ENCODE data around the gene CYP4F22.
"Not testable (repeated sequence)": the region's sequence is repeated elsewhere in the genome, so short reads cannot be mapped to it uniquely, and the experiment has no call there.

CYP4F22 gene

DNA sequence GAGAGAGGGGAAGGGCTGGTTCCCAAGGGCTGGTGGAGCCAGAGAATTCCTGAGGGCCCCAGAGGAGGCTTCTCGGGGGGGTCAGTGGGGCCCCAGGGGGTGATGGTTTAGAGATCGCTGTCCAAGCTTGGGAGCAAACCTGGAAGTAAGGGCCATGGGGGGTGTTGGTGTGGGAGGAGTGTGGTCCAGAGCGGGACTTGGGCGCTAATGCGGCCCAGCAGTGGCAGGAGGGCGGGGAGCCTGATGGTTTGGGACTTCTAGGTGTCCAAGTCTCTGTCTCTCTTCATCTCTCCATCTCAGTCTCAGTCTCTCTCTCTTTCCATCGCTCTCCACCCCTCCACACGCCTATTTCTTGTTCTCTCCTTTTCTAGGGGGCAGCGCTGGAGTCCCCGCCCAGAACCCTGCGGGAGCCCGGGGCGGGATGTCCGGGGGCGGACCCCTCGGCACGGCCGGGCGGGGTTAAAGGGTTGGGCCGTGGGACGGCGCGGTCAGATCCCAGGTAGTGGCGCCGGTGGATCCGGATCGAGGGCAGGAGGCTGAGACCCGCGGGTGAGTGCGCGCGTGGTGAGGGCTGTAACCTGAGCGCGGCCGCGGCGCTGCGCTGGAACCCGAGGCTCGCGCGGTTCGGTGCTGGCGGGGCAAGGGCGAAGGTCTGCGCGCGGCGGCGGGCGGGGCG lies at the start of gene CYP4F22:
CYP4F22 (plus strand) TSS at position 491 of the 676 bp plus-strand sequence. CDS start 16,812 bp downstream, outside the sequence.
- Mint-ChIP-seq H3K36me3 (ENCODE audit: low read depth) (no peaks in the 10 kb centered on the region), H3K27ac (no peak within 1 kb of the TSS), H3K4me1 (ENCODE audit: low read depth) (peaks cover 13% of the 10 kb centered on the region), H3K9me3 (no peaks in the 10 kb centered on the region), H3K4me3 (peak within 1 kb of the TSS; percentile 82), H3K27me3 (ENCODE audit: low read depth) (peaks cover 38% of the 10 kb centered on the region)
- no peak for DNase-seq (ENCODE audit: low spot score)

DNA sequence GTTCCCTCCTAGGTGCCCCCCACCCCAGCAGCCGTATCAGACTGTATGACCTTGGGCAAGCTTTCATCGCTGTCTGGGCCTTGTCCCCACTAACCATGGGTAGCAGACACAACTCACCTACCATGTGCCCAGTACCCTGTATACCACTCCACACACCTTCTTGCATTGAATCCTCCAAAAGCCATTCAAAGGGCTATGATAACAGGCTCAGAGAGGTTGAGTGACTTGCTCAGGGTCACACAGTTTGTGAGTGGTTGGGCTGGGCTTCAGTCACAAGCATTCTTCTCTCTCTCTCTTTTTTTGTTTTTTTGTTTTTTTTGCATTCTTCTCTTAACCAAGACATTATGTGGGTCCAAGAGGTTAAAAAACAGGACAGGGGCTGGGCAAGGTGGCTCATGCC lies 46.6 kb upstream of the CYP4F22 start:
- Mint-ChIP-seq H3K4me3 (peak overlapping the region; percentile 92), H3K27me3 (ENCODE audit: low read depth) (no peaks in the 10 kb centered on the region), H3K27ac (peak overlapping the region; percentile 55), H3K9me3 (no peaks in the 10 kb centered on the region), H3K4me1 (ENCODE audit: low read depth) (peaks cover 35% of the 10 kb centered on the region), H3K36me3 (ENCODE audit: low read depth) (peaks cover 47% of the 10 kb centered on the region)
- no peak for DNase-seq (ENCODE audit: low spot score)

DNA sequence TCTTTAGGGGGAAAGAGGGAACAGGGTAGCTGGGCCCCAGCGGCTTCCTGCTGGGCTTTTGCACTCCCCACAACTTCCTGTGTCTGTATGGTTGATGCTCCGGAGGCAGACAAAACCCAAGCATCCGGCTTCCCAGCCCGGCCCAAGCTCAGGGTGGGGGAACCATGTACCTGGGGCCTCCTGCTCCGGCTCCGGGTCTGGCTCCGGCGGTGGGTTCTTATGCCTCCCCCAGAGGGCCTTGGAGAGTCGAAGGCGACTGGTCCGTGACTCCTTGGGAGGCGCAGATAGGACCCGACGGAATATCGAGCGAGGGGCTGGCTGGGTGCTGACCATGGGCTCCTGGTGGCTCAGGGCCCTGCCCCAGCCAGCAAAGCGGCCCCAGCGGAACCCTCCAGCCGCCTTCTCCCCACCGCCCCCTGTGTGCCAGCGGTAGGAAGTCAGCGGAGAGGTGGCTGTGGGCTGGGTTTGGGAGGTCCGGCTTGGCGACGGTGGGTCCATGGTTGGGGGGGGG lies 44.4 kb upstream of the CYP4F22 start:
- Mint-ChIP-seq H3K27ac (peak overlapping the region; percentile 88), H3K36me3 (ENCODE audit: low read depth) (peaks cover 45% of the 10 kb centered on the region), H3K27me3 (ENCODE audit: low read depth) (peaks cover 4% of the 10 kb centered on the region), H3K9me3 (no peaks in the 10 kb centered on the region), H3K4me1 (ENCODE audit: low read depth) (peaks cover 54% of the 10 kb centered on the region), H3K4me3 (peak overlapping the region; percentile 92)
- peak; percentile 66 for DNase-seq (ENCODE audit: low spot score)

DNA sequence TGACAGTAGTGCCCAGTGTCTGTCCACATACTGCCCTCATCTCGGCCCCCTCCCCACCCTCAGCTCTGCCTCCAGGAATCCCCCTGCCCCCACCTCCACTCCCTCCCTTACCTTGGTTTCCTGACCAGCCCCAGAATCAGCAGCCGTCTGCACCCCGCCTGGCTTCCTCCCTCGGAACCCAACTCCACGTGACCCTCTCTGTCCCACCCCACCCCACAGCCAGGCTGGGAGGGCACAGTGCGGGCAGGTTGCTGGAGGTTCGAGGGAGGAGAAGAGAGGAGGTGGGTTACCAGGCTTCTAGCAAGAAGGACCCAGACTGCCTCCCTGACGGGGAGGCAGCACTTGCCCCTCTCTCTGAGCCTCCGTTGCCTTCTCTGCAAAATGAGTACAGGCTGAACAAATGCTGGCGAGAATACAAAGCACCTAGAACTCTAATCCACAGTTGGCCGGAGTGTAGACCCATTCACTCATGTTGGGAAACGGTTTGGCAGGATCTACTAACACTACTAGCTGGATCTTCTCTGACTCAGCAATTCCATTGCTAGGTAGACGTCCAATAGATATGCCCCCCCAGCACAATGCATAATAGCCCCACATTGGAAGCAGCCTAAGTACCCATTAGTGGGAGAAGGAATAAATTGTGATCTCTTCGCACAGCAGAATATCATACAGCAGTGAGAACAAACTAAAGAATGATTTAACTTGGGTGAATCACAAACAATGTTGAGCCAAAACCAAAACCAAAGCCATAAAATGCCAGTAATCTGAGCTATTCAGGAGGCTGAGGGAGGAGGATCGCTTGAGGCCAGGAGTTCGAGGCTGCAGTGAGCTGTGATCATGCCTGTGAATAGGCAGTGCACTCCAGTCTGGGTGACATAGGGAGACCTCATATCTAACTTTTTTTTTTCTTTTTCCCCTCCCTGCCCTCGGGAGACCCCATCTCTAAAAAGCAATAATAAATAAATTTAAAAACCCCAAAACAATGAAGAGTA lies 43.6 kb upstream of the CYP4F22 start, which contains the start of gene RASAL3:
RASAL3 (minus strand) TSS at position 151 of the 992 bp plus-strand sequence. CDS start 186 bp downstream, outside the sequence.
- Mint-ChIP-seq H3K27ac (peak within 1 kb of the TSS; percentile 88), H3K4me3 (peak within 1 kb of the TSS; percentile 92), H3K27me3 (ENCODE audit: low read depth) (peaks cover 9% of the 10 kb centered on the region), H3K36me3 (ENCODE audit: low read depth) (peaks cover 42% of the 10 kb centered on the region), H3K9me3 (no peaks in the 10 kb centered on the region), H3K4me1 (ENCODE audit: low read depth) (peaks cover 58% of the 10 kb centered on the region)
- DNase-seq (ENCODE audit: low spot score): peak; percentile 50

DNA sequence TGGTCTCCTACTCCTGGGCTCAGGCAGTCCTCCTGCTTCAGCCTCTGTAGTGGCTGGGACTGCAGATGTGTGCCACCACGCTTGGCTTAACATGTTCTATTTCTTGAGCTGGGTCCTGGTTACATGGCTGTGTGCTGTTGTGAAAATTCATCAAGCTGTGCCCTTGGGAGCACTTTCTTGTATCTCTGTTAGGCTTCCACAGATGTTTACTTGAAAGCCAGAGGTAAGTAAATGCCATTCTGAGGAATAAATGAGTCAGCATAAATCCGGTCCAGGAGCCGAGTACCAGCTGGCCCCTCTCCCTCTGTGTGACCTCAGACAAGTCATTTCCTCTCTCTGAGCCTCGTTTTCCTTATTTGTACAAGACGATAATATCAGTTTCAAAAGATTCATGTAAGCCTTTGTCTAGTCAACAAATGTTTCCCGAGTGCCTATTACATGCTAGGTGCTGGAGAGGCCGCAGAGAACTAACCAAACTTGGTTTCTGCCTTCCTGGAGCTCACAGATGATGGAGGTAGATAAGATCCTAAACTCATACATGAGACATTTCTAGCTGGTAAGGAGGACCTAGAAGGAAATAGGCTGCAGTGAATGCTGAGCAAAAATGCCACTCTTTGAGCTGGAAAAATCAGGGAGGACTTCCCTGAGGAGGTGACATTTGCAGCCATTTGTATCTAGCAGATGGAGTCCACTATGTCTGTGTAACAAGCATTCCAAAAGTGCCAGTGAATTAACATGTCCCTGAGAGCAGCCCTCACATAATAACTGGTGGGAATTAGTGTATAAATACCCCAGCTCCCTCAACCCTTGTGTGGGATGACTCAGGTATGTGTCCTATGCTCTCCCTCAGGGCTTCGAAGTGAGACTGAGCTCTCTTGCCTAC lies 41.2 kb upstream of the CYP4F22 start:
- peaks cover 26% of the 10 kb centered on the region for H3K36me3 Mint-ChIP-seq (ENCODE audit: low read depth)
- peak overlapping the region; percentile 78 for H3K4me3 Mint-ChIP-seq
- peaks cover 52% of the 10 kb centered on the region for H3K4me1 Mint-ChIP-seq (ENCODE audit: low read depth)
- DNase-seq (ENCODE audit: low spot score): peak; percentile 82
- H3K27ac Mint-ChIP-seq: peak overlapping the region; percentile 92
- no peaks in the 10 kb centered on the region for H3K9me3 Mint-ChIP-seq
- peaks cover 13% of the 10 kb centered on the region for H3K27me3 Mint-ChIP-seq (ENCODE audit: low read depth)

DNA sequence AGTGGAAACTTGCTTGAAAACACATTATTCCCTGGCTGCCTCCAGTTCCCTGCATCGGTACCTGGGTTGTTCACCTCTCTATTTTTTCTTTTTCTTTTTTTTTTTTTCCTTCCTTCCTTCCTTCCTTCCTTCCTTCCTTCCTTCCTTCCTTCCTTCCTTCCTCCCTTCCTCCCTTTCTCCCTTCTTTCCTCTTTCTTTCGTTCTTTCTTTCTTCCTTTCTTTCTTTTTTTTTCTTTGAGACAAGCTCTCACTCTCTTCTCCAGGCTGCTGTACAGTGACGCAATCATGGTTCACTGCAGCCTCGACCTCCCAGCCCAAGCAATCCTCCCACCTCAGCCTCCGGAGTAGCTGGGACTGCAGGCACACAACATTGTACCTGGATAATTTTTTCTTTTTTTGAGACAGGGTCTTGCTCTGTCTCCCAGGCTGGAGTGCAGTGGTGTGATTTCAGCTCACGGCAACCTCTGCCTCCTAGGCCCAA lies 40.6 kb upstream of the CYP4F22 start:
- peak overlapping the region; percentile 53 for H3K27ac Mint-ChIP-seq
- H3K36me3 Mint-ChIP-seq (ENCODE audit: low read depth): peaks cover 22% of the 10 kb centered on the region
- H3K4me3 Mint-ChIP-seq: peak overlapping the region; percentile 63
- H3K4me1 Mint-ChIP-seq (ENCODE audit: low read depth): peaks cover 47% of the 10 kb centered on the region
- H3K9me3 Mint-ChIP-seq: no peaks in the 10 kb centered on the region
- H3K27me3 Mint-ChIP-seq (ENCODE audit: low read depth): peaks cover 13% of the 10 kb centered on the region
- DNase-seq (ENCODE audit: low spot score): no peak

DNA sequence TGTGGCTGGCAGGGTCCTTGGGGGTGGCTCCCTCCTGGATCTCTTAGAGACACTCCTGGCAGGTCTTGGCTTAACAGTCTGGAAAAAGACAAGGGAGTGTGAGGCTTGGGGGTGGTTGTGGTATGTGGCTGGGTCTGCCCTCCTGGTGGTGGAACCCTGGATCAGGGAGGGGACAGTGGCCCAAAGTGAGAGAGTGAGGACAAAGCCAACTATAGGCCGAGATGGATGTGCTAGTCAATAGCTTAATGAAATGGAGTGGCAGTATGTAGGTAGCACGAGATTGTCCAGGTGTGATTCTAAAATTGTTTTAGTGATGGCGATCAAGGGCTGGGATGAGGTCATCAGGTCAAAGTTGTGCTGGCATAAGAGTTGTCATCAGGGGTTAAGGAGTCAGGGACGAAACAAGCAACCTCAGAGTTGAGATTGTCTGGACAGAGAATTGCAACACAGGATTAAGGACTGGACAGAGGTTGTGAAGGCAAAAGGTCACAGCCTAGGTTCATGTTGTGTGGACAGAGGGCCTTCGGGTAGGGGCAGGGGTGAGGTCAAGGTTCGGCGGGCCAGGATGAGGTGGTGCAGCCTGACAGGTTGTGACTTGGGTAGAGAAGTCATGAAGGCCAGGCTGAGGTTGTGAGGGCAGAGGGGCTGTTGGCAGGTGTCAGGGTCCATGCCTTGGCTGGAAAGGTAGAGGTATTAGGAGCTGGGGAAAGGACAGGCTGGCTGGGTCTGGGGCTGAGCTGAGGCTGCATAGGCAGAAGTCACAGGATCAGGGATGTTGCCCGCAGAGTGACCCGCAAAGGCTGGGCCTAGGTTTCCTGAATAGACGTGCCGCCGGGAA lies 39.4 kb upstream of the CYP4F22 start:
- H3K36me3 Mint-ChIP-seq (ENCODE audit: low read depth): peaks cover 14% of the 10 kb centered on the region
- H3K4me1 Mint-ChIP-seq (ENCODE audit: low read depth): peaks cover 47% of the 10 kb centered on the region
- no peaks in the 10 kb centered on the region for H3K9me3 Mint-ChIP-seq
- no peak overlapping the region for H3K27ac Mint-ChIP-seq
- no peak for DNase-seq (ENCODE audit: low spot score)
- H3K4me3 Mint-ChIP-seq: peak overlapping the region; percentile 38
- H3K27me3 Mint-ChIP-seq (ENCODE audit: low read depth): peaks cover 13% of the 10 kb centered on the region

DNA sequence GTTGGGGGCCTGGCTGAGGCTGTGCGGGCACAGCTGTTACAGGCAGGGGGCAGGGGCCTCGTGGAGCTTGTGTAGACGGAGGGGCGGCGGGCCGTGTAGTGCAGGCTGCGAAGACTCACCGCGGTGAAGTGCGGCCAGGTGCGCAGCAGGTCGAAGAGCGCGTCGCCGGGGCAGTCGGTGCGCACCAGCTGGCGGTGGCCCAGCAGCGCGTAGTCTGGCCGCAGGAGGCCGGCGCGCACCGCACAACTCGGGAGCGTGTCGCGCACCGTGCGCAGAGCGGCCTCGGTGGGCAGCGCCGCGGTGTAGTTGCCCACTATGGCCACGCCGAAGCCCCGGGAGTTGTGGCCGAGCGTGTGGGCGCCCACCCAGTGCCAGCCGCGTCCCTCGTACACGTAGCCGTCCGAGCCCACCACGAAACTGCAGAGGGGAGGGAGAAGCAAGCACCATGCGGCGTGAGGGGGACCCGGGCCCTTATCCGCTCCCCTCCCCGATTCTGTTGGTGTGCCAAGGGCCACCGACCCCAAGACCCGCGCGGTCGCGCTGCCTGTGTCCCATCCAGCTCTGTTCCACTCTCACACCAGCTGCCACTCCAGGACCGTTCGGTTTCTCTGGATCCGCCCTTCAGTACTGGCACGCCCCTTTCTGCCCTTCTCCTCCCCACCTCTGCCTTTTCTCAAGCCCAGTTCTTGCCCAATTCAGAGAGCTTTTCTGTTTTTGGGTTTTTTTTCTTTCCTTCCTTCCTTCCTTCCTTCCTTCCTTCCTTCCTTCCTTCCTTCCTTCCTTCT lies 38.6 kb upstream of the CYP4F22 start:
- H3K27ac Mint-ChIP-seq: peak overlapping the region; percentile 17
- peak overlapping the region; percentile 56 for H3K4me3 Mint-ChIP-seq
- DNase-seq (ENCODE audit: low spot score): no peak
- peaks cover 44% of the 10 kb centered on the region for H3K4me1 Mint-ChIP-seq (ENCODE audit: low read depth)
- peaks cover 13% of the 10 kb centered on the region for H3K27me3 Mint-ChIP-seq (ENCODE audit: low read depth)
- H3K9me3 Mint-ChIP-seq: no peaks in the 10 kb centered on the region
- H3K36me3 Mint-ChIP-seq (ENCODE audit: low read depth): peaks cover 12% of the 10 kb centered on the region

DNA sequence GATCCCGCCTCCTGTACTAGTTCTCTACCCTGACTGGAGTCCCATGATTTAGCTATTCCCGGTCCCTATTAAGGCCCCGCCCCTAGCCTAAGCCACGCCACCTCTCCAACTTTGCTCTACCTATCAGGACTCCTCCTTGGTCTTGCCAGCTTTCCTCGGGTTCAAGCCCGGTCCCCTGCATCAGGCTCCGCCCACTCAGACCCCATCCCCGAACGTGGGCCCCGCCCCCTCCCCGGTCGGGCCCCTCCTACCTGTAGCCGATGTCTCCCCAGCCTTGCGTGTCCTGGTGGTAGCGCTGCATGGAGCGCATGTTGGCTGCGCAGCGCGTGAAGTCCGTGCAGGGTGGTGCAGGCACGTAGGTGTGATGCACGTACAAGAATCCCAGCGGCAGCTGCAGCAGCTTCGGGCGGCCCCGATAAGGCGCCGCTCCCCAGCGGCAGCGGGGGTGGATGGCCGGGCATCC lies 36.7 kb upstream of the CYP4F22 start:
- no peak for DNase-seq (ENCODE audit: low spot score)
- Mint-ChIP-seq H3K27me3 (ENCODE audit: low read depth) (peaks cover 13% of the 10 kb centered on the region), H3K9me3 (no peaks in the 10 kb centered on the region), H3K4me3 (no peak overlapping the region), H3K4me1 (ENCODE audit: low read depth) (peaks cover 34% of the 10 kb centered on the region), H3K36me3 (ENCODE audit: low read depth) (peaks cover 9% of the 10 kb centered on the region), H3K27ac (no peak overlapping the region)

DNA sequence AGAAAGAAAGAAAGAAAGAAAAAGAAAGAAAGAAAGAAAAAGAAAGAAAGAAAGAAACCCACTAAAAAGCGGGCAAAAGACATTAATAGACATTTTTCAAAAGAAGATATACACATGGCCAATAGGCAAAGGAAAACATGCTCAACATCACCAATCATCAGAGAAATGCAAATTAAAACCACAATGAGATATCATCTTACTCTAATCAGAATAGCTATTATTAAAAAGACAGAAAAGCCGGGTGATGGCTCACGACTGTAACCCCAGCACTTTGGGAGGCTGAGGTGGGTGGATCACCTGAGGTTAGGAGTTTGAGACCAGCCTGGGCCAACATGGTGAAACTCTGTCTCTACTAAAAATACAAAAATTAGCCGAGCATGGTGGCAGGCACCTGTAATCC lies 34.5 kb upstream of the CYP4F22 start:
- DNase-seq (ENCODE audit: low spot score); H3K4me3 Mint-ChIP-seq; H3K27ac Mint-ChIP-seq; H3K9me3 Mint-ChIP-seq; H3K27me3 Mint-ChIP-seq (ENCODE audit: low read depth); H3K36me3 Mint-ChIP-seq (ENCODE audit: low read depth): not testable (repeated sequence)
- peaks cover 17% of the 10 kb centered on the region for H3K4me1 Mint-ChIP-seq (ENCODE audit: low read depth)

DNA sequence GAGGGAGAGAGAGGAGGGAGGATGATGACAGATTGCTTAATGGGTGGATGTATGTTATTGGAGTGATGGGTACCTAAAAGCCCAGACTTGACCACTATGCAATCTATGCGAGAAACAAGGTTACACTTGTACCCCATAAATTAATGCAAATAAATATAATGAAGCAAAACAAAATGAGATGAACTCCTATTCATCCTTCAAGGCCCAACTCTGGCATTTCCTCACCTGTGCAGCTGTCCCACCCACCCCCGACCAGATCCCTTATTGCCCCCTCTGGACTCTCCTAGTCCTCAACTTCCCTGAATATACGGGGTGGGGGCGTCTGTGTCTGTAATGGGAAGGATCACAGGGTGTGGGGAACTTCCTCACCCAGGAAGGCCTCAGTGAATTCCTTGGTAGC lies 33.2 kb upstream of the CYP4F22 start:
- Mint-ChIP-seq H3K27ac (no peak overlapping the region), H3K4me1 (ENCODE audit: low read depth) (peaks cover 10% of the 10 kb centered on the region), H3K9me3 (no peaks in the 10 kb centered on the region), H3K27me3 (ENCODE audit: low read depth) (peaks cover under 1% of the 10 kb centered on the region), H3K4me3 (no peak overlapping the region), H3K36me3 (ENCODE audit: low read depth) (no peaks in the 10 kb centered on the region)
- DNase-seq (ENCODE audit: low spot score): no peak

DNA sequence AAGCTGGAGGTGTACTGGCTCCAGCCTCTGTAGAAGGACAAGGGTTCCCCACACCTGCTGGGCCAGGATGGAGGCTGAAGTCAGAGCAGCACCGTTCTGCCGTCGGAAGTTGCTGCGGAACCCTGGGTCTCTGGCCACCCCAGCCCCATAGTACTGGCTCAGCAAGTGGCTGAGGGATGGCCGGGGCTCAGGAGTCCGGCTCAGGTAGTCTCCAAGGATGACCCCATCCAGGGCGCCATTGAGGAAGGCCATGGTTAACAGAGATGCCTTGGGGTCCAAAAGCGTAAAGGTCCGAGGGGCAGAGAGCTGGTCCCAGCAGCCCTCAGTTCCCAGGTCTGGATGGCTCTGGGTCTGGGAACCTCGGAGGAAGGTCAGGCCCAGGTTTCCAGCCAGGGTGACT lies 32.7 kb upstream of the CYP4F22 start:
- H3K4me1 Mint-ChIP-seq (ENCODE audit: low read depth): peaks cover 9% of the 10 kb centered on the region
- DNase-seq (ENCODE audit: low spot score): no peak
- no peaks in the 10 kb centered on the region for H3K27me3 Mint-ChIP-seq (ENCODE audit: low read depth)
- H3K9me3 Mint-ChIP-seq: no peaks in the 10 kb centered on the region
- no peaks in the 10 kb centered on the region for H3K36me3 Mint-ChIP-seq (ENCODE audit: low read depth)
- no peak overlapping the region for H3K4me3 Mint-ChIP-seq
- H3K27ac Mint-ChIP-seq: no peak overlapping the region
